ENCODE results near the gene SYPL2.
A peak's percentile ranks its signal among the peaks of the same experiment; 100 is the strongest.
"Not testable (repeated sequence)": the region's sequence is repeated elsewhere in the genome, so short reads cannot be mapped to it uniquely, and the experiment has no call there.

Gene SYPL2

GRCh38 chr1:109472779-109473178 is 6.4 kb downstream of the SYPL2 start:
- DNase-seq: no peak

GRCh38 chr1:109473284-109474057 is 7.1 kb downstream of the SYPL2 start:
- DNase-seq: not testable (repeated sequence)

GRCh38 chr1:109474697-109475096 is 8.4 kb downstream of the SYPL2 start:
- no peak for DNase-seq

- no peak for DNase-seq
These were observed 8.9 kb downstream of the SYPL2 start for GRCh38 chr1:109475261-109475660.

- DNase-seq: no peak
These were observed 10.5 kb downstream of the SYPL2 start for GRCh38 chr1:109476825-109477224.

- DNase-seq: no peak
These were observed 11.5 kb downstream of the SYPL2 start for GRCh38 chr1:109477821-109478220.

GRCh38 chr1:109478806-109479205 is 12.5 kb downstream of the SYPL2 start:
- DNase-seq: no peak

GRCh38 chr1:109479311-109479710 is 13.0 kb downstream of the SYPL2 start:
- no peak for DNase-seq

GRCh38 chr1:109479901-109480300 is 13.6 kb downstream of the SYPL2 start:
- DNase-seq: no peak

GRCh38 chr1:109481646-109482045 is 15.3 kb downstream of the SYPL2 start:
- no peak for DNase-seq

GRCh38 chr1:109482242-109482641 is 15.9 kb downstream of the SYPL2 start:
- DNase-seq: no peak

GRCh38 chr1:109482791-109483671 is 16.7 kb downstream of the SYPL2 start:
- peak; percentile 52 for DNase-seq

GRCh38 chr1:109483672-109484518 is 17.5 kb downstream of the SYPL2 start, which contains the start of gene ATXN7L2:
Gene ATXN7L2, plus strand, starts transcription at chr1:109483905. Its CDS starts 49 bp downstream, at chr1:109483954.
- DNase-seq: peak; percentile 98

GRCh38 chr1:109484519-109484975 is 18.2 kb downstream of the SYPL2 start:
- no peak for DNase-seq

- DNase-seq: no peak
These were observed 18.7 kb downstream of the SYPL2 start for GRCh38 chr1:109485001-109485400.

- no peak for DNase-seq
These were observed 20.9 kb downstream of the SYPL2 start for GRCh38 chr1:109487261-109487660.

- no peak for DNase-seq
These were observed 21.9 kb downstream of the SYPL2 start for GRCh38 chr1:109488201-109488600.

GRCh38 chr1:109488696-109489095 is 22.4 kb downstream of the SYPL2 start:
- no peak for DNase-seq

- peak; percentile 72 for DNase-seq
These were observed 23.9 kb downstream of the SYPL2 start for GRCh38 chr1:109490029-109490933.

- DNase-seq: no peak
These were observed 24.6 kb downstream of the SYPL2 start for GRCh38 chr1:109490934-109491302.

GRCh38 chr1:109491372-109491771 is 25.0 kb downstream of the SYPL2 start:
- DNase-seq: no peak

GRCh38 chr1:109492779-109493178 is 26.4 kb downstream of the SYPL2 start:
- no peak for DNase-seq

All from femur (tissue), 1 donor.